ENCODE results near the gene CFAP410. TPM values are rescaled to one million over a fixed set of nuclear protein-coding genes. Genes with fewer than 3 reads are reported as not detected.

The CFAP410 gene
- 12.0 TPM for total RNA-seq
- long read RNA-seq, partial matches to known transcripts = 1 of 3 reads
- long read RNA-seq, other reads (novel, unspliced or antisense) = 2 of 3 reads

DNA sequence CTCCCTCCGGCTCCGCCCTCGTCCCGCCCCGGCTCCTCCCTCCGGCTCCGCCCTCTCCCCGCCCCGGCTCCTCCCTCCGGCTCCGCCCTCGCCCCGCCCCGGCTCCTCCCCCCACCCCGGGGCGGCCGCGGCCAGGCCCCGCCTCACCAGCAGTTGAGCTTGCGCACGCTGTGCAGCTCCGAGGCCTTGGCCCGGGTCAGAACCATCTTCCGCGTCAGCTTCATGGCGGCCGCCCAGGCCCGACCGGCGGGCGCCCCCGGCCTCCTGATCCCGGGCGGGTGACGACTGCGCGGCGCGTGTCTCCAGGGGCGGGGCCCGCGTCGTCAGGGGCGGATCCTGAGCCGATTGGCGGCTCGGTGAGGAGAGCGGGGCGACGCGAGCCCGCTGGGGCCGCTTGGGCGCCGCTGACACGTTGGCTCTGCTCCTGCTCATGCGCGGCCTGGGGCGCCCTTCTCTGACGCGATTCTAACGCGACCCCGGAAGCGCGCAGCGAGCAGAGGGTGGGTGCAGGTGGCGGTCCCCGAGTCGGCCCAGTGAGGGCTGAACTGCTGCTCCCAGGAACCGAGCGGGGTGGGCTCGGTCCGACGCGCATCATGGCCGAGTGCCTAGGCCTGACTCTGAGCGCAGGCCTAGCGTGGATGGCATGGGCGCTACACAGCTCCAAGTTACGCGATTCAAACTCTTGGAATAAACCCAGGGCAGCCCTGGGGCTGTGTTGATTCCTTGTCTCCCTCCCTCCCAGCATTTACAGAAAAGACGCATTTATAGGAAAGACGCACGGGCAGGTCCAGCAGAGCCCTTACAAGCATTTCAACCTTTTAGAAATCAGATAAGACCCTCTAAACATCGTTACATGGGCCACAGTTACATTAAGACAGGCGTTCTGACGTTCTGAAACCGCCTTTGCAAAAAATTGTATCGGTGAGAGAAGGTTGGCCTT is at the start of gene CFAP410:
CFAP410 (minus strand) TSS at position 420 of the 940 bp plus-strand sequence; CDS start at position 224, 196 bp downstream.
- peak within 1 kb of the TSS; percentile 74 for H3K4me3 ChIP-seq
- DNase-seq = peak; percentile 94
- peaks cover 17% of the 10 kb centered on the region for H3K36me3 ChIP-seq
- H3K4me1 ChIP-seq = peaks cover 22% of the 10 kb centered on the region
- intact Hi-C loops (cut with micrococcal nuclease) = no loop called here
- TF ChIP-seq, protein P1, sequence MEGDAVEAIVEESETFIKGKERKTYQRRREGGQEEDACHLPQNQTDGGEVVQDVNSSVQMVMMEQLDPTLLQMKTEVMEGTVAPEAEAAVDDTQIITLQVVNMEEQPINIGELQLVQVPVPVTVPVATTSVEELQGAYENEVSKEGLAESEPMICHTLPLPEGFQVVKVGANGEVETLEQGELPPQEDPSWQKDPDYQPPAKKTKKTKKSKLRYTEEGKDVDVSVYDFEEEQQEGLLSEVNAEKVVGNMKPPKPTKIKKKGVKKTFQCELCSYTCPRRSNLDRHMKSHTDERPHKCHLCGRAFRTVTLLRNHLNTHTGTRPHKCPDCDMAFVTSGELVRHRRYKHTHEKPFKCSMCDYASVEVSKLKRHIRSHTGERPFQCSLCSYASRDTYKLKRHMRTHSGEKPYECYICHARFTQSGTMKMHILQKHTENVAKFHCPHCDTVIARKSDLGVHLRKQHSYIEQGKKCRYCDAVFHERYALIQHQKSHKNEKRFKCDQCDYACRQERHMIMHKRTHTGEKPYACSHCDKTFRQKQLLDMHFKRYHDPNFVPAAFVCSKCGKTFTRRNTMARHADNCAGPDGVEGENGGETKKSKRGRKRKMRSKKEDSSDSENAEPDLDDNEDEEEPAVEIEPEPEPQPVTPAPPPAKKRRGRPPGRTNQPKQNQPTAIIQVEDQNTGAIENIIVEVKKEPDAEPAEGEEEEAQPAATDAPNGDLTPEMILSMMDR (IDR thresholded peaks at IDR 0.05; ENCODE audit: borderline replicate concordance) = no peak
- H3K27ac ChIP-seq (replicated peaks) = peak within 1 kb of the TSS; percentile 94
- peaks cover 3% of the 10 kb centered on the region for H3K27me3 ChIP-seq (ENCODE audit: low read depth)
- H3K9me3 ChIP-seq (replicated peaks) = no peaks in the 10 kb centered on the region

DNA sequence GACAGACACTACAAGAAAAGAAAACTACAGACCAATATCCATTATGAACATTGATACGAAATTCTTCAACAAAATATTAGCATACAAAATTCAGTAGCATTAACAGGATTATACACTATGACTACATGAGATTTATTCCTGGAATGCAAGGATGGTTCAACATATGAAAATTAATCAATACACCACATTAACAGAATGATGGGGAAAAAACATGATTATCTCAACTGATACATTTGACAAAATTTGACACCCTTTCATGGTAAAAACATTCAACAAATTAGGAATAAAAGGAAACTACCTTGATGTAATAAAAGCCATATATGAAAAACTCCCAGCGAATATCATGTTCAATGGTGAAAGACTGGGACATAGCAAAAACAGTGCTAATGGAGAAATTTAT is 45.8 kb upstream of the CFAP410 start:
- no peak for DNase-seq
- Histone ChIP-seq H3K4me3 (no peak overlapping the region), H3K27ac (replicated peaks) (no peak overlapping the region), H3K36me3 (peaks cover 7% of the 10 kb centered on the region), H3K4me1 (no peaks in the 10 kb centered on the region), H3K27me3 (ENCODE audit: low read depth) (peaks cover 12% of the 10 kb centered on the region), H3K9me3 (replicated peaks) (peaks cover 69% of the 10 kb centered on the region)
- intact Hi-C loops (cut with micrococcal nuclease) = no loop called here
- TF ChIP-seq, protein P1 (IDR thresholded peaks at IDR 0.05; ENCODE audit: borderline replicate concordance) = no peak

DNA sequence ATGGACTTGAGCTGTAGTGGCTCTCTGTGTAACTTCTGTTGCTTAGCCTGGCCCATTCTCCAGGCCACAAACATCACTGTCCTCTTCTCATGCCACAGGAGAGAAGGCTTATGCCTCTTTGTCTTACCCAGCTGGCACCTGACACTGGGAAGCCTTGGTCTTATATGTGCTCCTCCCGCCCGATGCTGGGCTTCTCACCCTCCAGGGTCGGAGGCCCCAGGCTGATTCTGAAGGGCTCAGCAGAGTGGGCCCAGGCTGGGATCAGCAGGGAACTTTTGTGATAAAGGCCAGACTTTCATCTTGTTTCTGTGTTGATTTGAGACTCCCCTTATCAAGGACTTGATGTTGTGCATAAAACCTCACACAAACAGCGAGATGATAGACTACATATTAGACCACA is 44.0 kb upstream of the CFAP410 start:
- H3K4me1 ChIP-seq = no peaks in the 10 kb centered on the region
- DNase-seq = no peak
- intact Hi-C loops (cut with micrococcal nuclease) = no loop called here
- H3K27ac ChIP-seq (replicated peaks) = no peak overlapping the region
- no peak overlapping the region for H3K4me3 ChIP-seq
- peaks cover 53% of the 10 kb centered on the region for H3K9me3 ChIP-seq (replicated peaks)
- peaks cover 29% of the 10 kb centered on the region for H3K27me3 ChIP-seq (ENCODE audit: low read depth)
- TF ChIP-seq, protein P1 (IDR thresholded peaks at IDR 0.05; ENCODE audit: borderline replicate concordance) = no peak
- H3K36me3 ChIP-seq = peaks cover 7% of the 10 kb centered on the region

DNA sequence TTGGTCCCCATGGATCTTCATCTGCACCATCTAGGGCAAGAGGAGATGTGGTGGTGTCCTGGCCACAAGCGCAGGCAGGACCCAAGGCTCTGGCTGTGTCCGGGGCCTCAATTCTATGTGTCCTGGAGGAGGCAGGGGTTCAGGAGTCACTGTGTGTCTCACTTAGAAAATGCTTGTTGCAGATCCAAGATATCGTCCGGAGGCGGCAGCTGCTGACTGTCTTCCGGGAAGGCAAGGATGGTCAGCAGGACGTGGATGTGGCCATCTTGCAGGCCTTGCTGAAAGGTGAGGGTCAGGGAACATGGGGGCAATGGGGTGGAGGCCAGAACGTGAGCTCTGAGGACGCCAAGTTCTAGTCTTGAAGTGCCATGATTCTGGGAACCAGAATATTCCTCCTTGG is 43.3 kb upstream of the CFAP410 start:
- Histone ChIP-seq H3K9me3 (replicated peaks) (peaks cover 46% of the 10 kb centered on the region), H3K4me1 (no peaks in the 10 kb centered on the region), H3K36me3 (peaks cover 7% of the 10 kb centered on the region), H3K4me3 (no peak overlapping the region), H3K27me3 (ENCODE audit: low read depth) (peaks cover 36% of the 10 kb centered on the region), H3K27ac (replicated peaks) (no peak overlapping the region)
- intact Hi-C loops (cut with micrococcal nuclease) = no loop called here
- TF ChIP-seq, protein P1 (IDR thresholded peaks at IDR 0.05; ENCODE audit: borderline replicate concordance) = no peak
- no peak for DNase-seq

DNA sequence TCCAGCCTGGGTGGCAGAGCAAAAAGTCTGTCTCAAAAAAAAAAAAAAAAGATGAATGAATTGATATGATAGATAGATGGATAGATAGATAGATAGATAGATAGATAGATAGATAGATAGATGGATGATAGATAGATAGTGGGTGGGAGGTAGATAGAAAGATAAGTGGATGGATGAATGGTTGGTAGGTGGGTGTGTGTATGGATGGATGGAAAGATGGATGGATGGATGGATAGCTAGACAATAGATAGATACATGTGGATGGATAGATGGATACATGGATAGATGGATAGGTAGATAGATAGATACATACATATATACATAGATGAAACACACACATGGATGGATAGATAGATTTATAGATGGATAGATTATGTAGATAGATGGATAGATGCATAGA is 42.7 kb upstream of the CFAP410 start:
- Histone ChIP-seq H3K4me1 (no peaks in the 10 kb centered on the region), H3K36me3 (peaks cover 7% of the 10 kb centered on the region), H3K4me3 (no peak overlapping the region), H3K27me3 (ENCODE audit: low read depth) (peaks cover 43% of the 10 kb centered on the region), H3K27ac (replicated peaks) (no peak overlapping the region), H3K9me3 (replicated peaks) (peaks cover 39% of the 10 kb centered on the region)
- no peak for DNase-seq
- TF ChIP-seq, protein P1 (IDR thresholded peaks at IDR 0.05; ENCODE audit: borderline replicate concordance) = no peak
- intact Hi-C loops (cut with micrococcal nuclease) = no loop called here

All from left ventricle myocardium inferior (tissue), 1 donor.